HepG2 (cell line): Measurements from ENCODE around the gene LRRC63.

Experiments
- TF ChIP-seq, protein P1 (sequence below): sonication (generic); formaldehyde crosslinking; IDR thresholded peaks from 2 replicates; pipeline ENCODE4 v1.5.1; 2020; ENCODE audit warnings: mild to moderate bottlenecking, missing genetic modification reagents
- TF ChIP-seq, protein P2 (sequence below): sonication (generic); formaldehyde crosslinking; IDR thresholded peaks from 2 replicates; pipeline ENCODE4 v1.4.0; 2020; ENCODE audit warnings: mild to moderate bottlenecking, missing genetic modification reagents

DNA sequence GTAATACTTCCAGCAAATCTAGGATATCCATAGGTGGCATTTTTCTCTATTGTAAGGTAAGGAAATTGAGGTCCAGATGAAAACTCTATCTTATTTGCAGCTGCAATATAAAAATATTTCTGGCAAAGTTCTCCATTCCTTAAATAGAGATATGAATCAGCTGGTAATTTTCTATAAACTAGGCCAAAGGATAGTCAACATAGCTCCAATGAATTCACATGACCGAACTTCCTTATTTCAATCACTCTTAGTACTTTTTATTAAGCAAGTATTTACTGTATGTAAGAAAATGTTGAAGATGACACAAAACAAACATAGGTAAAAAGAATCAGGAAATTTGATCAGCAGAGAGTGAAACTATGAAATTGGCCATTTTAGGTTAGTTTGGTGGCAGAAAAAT is 16.7 kb upstream of the LRRC63 start:
- TF ChIP-seq, protein P1, sequence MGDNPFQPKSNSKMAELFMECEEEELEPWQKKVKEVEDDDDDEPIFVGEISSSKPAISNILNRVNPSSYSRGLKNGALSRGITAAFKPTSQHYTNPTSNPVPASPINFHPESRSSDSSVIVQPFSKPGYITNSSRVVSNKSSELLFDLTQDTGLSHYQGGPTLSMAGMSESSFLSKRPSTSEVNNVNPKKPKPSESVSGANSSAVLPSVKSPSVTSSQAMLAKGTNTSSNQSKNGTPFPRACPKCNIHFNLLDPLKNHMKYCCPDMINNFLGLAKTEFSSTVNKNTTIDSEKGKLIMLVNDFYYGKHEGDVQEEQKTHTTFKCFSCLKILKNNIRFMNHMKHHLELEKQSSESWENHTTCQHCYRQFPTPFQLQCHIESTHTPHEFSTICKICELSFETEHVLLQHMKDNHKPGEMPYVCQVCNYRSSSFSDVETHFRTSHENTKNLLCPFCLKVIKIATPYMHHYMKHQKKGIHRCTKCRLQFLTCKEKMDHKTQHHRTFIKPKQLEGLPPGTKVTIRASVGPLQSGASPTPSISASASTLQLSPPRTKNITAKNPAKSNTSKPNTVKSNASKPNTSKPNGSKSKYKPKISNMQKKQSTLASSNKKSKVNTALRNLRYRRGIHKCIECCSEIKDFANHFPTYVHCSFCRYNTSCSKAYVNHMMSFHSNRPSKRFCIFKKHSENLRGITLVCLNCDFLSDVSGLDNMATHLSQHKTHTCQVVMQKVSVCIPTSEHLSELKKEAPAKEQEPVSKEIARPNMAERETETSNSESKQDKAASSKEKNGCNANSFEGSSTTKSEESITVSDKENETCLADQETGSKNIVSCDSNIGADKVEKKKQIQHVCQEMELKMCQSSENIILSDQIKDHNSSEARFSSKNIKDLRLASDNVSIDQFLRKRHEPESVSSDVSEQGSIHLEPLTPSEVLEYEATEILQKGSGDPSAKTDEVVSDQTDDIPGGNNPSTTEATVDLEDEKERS (CRISPR knock-in tag): no peak
- TF ChIP-seq, protein P2, sequence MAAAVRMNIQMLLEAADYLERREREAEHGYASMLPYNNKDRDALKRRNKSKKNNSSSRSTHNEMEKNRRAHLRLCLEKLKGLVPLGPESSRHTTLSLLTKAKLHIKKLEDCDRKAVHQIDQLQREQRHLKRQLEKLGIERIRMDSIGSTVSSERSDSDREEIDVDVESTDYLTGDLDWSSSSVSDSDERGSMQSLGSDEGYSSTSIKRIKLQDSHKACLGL (CRISPR knock-in tag): no peak
